Fibroblast of lung (primary cell): ENCODE measurements around the gene PODN. TPM values are rescaled to one million over a fixed set of nuclear protein-coding genes. Genes with fewer than 3 reads are reported as not detected.

Source experiments
- DNase-seq, 2 donors: peaks; one replicate each; pipeline versions ENCODE4 v3.0.0 to v3.0.0-alpha.2; 2010; ENCODE audit warnings: low read depth in 2 of 2
- H2AFZ ChIP-seq: 2 replicates; pipeline ENCODE4 v1.5.1; 2012; ENCODE audit warnings: low read length, control low read depth, inconsistent platforms
- H3K27ac ChIP-seq: 2 replicates; pipeline ENCODE4 v1.5.1; 2011; ENCODE audit warnings: low read length, control low read depth; ENCODE audit not compliant: insufficient read depth
- H3K27me3 ChIP-seq: 2 replicates; pipeline ENCODE4 v1.5.1; 2011; ENCODE audit warnings: mild to moderate bottlenecking, low read length; ENCODE audit not compliant: control insufficient read depth, insufficient read depth
- H3K36me3 ChIP-seq: 2 replicates; pipeline ENCODE4 v1.5.1; 2011; ENCODE audit warnings: low read length; ENCODE audit not compliant: control insufficient read depth, insufficient read depth
- H3K4me1 ChIP-seq: 2 replicates; pipeline ENCODE4 v1.5.1; 2011; ENCODE audit warnings: low read length; ENCODE audit not compliant: control insufficient read depth, insufficient read depth; ENCODE audit errors: extremely low read depth
- H3K4me2 ChIP-seq: 2 replicates; pipeline ENCODE4 v1.5.1; 2011; ENCODE audit warnings: low read length, control low read depth; ENCODE audit not compliant: insufficient read depth; ENCODE audit errors: extremely low read depth
- H3K4me3 ChIP-seq, 4 experiments: fragments of 200-600 bp in 1 of 4; sonication (generic) in 1 of 4; replicated peaks in 1 of 4; 2 replicates each; pipeline ENCODE4 v1.5.1; 2011 to 2016; ENCODE audit warnings: low read length in 4 of 4, low read depth in 3 of 4, mild to moderate bottlenecking in 3 of 4, control low read depth in 2 of 4, inconsistent platforms in 1 of 4, mixed read lengths in 1 of 4; ENCODE audit not compliant: insufficient read depth in 1 of 4; ENCODE audit errors: control extremely low read depth in 1 of 4
- H3K79me2 ChIP-seq: 2 replicates; pipeline ENCODE4 v1.5.1; 2012; ENCODE audit warnings: mild to moderate bottlenecking, low read length, inconsistent platforms; ENCODE audit not compliant: control insufficient read depth, insufficient read depth
- H3K9ac ChIP-seq: 2 replicates; pipeline ENCODE4 v1.5.1; 2011; ENCODE audit warnings: mild to moderate bottlenecking, low read length, control low read depth; ENCODE audit not compliant: insufficient read depth
- H3K9me3 ChIP-seq: 2 replicates; pipeline ENCODE4 v1.5.1; 2012; ENCODE audit warnings: low read depth, low read length; ENCODE audit not compliant: control insufficient read depth, insufficient read depth
- H4K20me1 ChIP-seq: 2 replicates; pipeline ENCODE4 v1.5.1; 2011; ENCODE audit warnings: low read length; ENCODE audit not compliant: control insufficient read depth, insufficient read depth; ENCODE audit errors: extremely low read depth
- CTCF ChIP-seq, 2 donors: IDR thresholded peaks in 1 of 2; conservative IDR thresholded peaks in 1 of 2; 1 replicate in 1 of 2; 2 replicates in 1 of 2; pipeline ENCODE4 v1.5.1; 2011 to 2012; ENCODE audit warnings: low read length in 2 of 2, control low read depth in 1 of 2, inconsistent platforms in 1 of 2, low read depth in 1 of 2, mild to moderate bottlenecking in 1 of 2
- EZH2 ChIP-seq: IDR thresholded peaks from 2 replicates; pipeline ENCODE4 v1.5.1; 2012; ENCODE audit warnings: low read length, control low read depth, mild to moderate bottlenecking; ENCODE audit errors: missing control alignments
- polyA plus RNA-seq, 2 donors: library from polyadenylated mRNA; depleted of rRNA in 1 of 2; stranded (reverse) in 1 of 2; unstranded in 1 of 2; fragments of >200 nt; gene quantifications; 2 replicates each; pipeline ENCODE4 v1.2.1, GENCODE V29; 2011 to 2012; ENCODE audit warnings: missing spikeins in 1 of 2
- total RNA-seq: library from RNA; depleted of rRNA; stranded (reverse); fragments of >200 nt; gene quantifications from 2 replicates; pipeline ENCODE4 v1.2.1, GENCODE V29; 2014

The PODN gene
- total and polyA plus RNA-seq, 2 donors (not counting 1 experiment from before 2014, with no cell fraction given), result 31.6 to 49.7 TPM

- Histone ChIP-seq H3K4me1 (peaks cover 13% of the 10 kb centered on the region), H3K27me3 (no peaks in the 10 kb centered on the region), H4K20me1 (no peaks in the 10 kb centered on the region), H3K27ac (no peak overlapping the region), H3K9me3 (no peaks in the 10 kb centered on the region), H3K79me2 (no peaks in the 10 kb centered on the region), H3K9ac (no peak overlapping the region), H2AFZ (no peak overlapping the region), H3K36me3 (peaks cover 2% of the 10 kb centered on the region), H3K4me2 (peak overlapping the region; percentile 45), H3K4me3 (peak overlapping the region in 1 of 4 experiments; percentile 86)
- no peak for TF ChIP-seq EZH2
- no peak for TF ChIP-seq CTCF (conservative IDR thresholded peaks at IDR 0.05 in 1 of 2, IDR thresholded peaks at IDR 0.05 in 1 of 2; ENCODE audit: low read depth in 1 of 2, low read length in 2 of 2)
- DNase-seq, result no peak
Measured at GRCh38 chr1:53063744-53064515, 1.9 kb downstream of the PODN start.

GRCh38 chr1:53065391-53065790 lies 3.4 kb downstream of the PODN start:
- peaks cover 2% of the 10 kb centered on the region for H3K36me3 ChIP-seq
- no peaks in the 10 kb centered on the region for H4K20me1 ChIP-seq
- H2AFZ ChIP-seq, result no peak overlapping the region
- peak overlapping the region in 1 of 4 experiments; percentile 10 for H3K4me3 ChIP-seq
- TF ChIP-seq EZH2 (no peak), CTCF (conservative IDR thresholded peaks at IDR 0.05 in 1 of 2, IDR thresholded peaks at IDR 0.05 in 1 of 2; ENCODE audit: low read depth in 1 of 2, low read length in 2 of 2) (no peak)
- no peak overlapping the region for H3K9ac ChIP-seq
- DNase-seq, result no peak
- H3K9me3 ChIP-seq, result no peaks in the 10 kb centered on the region
- peaks cover 13% of the 10 kb centered on the region for H3K4me1 ChIP-seq
- H3K27me3 ChIP-seq, result no peaks in the 10 kb centered on the region
- no peak overlapping the region for H3K27ac ChIP-seq
- no peaks in the 10 kb centered on the region for H3K79me2 ChIP-seq
- H3K4me2 ChIP-seq, result no peak overlapping the region

- TF ChIP-seq CTCF (conservative IDR thresholded peaks at IDR 0.05 in 1 of 2, IDR thresholded peaks at IDR 0.05 in 1 of 2; ENCODE audit: low read depth in 1 of 2, low read length in 2 of 2), result no peak
- TF ChIP-seq EZH2, result no peak
- peaks cover 6% of the 10 kb centered on the region for H3K36me3 ChIP-seq
- no peak overlapping the region for H2AFZ ChIP-seq
- H3K9ac ChIP-seq, result no peak overlapping the region
- DNase-seq, result peak in 1 of 2 donors; percentile 69
- no peaks in the 10 kb centered on the region for H3K79me2 ChIP-seq
- no peaks in the 10 kb centered on the region for H3K9me3 ChIP-seq
- H4K20me1 ChIP-seq, result no peaks in the 10 kb centered on the region
- no peak overlapping the region for H3K4me3 ChIP-seq
- peak overlapping the region; percentile 34 for H3K27ac ChIP-seq
- H3K4me1 ChIP-seq, result peaks cover 8% of the 10 kb centered on the region
- no peak overlapping the region for H3K4me2 ChIP-seq
- no peaks in the 10 kb centered on the region for H3K27me3 ChIP-seq
Measured at GRCh38 chr1:53066488-53066887, 4.5 kb downstream of the PODN start.
